Measurements from ENCODE around the gene CMC2.

Gene CMC2

DNA sequence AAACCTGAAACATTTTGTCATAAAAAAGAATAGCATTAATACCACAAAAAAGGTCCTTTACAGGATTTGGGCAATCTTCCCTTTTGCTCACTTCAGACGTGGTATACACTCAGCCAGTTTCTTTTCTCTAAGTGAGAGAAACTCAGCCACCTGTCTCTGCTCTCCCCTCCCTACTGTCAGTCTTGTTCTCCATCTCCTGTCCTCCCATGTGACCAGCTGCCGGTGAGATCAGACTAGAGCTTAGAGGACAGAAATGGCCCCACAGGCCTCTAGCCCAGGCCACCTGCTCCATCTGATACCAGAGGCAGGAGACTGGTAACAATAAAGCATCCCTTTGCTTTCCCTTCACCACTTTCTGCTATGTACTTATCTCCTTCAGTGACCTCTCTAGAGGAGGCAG lies 34.9 kb downstream of the CMC2 start:
- DNase-seq: no peak

DNA sequence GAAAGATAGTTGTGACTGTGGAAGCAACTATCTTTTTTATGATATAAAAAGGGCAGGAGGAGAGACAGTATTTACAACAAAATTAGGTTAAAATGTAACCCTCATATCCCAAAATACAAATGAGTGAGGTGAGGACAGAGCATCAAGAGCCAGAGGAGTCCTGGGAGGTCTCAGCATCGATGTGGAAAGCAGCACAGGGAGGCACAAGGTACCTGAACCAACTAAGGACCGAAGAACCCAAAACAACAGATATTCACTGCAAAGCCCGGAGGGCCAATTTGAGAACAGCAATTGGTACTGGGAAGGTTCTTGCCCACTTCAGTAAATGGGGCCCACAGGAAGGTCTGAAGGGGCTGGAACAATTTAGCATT lies 37.6 kb downstream of the CMC2 start:
- no peak for DNase-seq

DNA sequence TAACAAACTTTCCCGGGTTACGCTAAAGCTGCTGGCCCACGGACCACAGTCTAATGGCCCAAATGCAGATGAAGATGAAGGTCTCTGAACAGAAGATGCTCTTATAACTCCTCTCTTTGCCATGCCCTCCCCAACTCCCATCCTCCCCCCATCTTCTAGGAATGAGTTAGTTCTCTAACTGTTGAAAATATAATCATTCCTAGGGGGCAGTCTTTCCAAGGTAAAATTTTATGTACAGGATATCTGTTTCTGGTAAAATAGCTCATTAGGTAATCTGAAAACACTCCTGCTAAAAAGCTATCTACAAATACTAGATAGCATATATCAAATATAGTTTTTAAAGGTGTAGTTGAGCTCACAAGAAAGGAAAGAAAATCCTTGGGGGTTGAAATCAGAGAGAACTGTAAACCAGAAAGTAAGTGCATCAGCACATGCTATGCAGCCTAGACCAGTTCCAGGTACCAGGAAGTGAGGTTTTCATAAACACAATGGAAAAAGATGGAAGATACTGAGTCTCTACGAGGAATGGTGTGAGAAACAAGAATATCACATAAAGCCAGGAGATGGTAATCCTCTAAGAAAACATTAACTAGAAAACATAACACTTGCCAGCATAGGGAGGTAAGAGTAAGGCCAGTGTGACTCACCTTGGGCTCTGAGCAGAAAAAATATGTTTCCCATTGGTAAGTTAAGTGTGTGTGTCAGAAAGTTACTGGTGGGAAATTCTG lies 38.1 kb downstream of the CMC2 start:
- no peak for DNase-seq

DNA sequence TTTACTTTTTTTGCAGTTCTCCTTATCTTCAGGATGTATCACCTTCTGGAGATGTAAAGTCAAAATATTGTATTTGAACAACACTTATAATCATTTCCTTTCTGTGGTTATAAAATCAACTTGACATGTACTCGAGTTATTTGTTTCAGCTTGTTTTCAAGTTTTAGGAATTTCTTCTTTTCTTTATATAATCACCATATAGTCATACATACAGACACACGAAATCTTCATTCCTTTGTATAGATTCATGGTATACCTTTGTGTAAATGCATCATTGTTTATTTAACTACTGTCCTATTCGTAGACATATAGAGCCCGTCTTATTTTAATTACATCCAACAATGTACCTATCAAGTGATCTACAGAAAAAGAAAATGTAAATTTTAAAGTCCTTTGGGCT lies 40.1 kb downstream of the CMC2 start:
- DNase-seq: no peak

DNA sequence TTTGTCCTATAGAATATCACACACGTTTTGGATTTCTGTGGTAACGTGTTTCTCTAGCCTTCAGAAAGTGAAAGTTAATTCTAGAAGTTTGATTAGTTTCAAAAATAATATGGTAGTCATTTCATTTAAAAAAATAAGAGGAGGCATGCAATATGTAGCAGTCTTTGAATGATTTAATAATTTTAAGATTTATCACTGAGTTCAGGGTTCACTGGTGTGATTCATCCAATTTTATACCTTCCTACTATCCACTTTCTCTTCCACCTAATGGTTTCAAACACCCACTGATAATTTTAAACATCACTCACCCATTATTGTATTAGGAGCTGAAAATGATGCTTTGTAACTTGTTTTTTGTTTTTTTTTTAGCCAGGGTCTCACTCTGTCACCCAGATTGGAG lies 42.3 kb downstream of the CMC2 start:
- no peak for DNase-seq

DNA sequence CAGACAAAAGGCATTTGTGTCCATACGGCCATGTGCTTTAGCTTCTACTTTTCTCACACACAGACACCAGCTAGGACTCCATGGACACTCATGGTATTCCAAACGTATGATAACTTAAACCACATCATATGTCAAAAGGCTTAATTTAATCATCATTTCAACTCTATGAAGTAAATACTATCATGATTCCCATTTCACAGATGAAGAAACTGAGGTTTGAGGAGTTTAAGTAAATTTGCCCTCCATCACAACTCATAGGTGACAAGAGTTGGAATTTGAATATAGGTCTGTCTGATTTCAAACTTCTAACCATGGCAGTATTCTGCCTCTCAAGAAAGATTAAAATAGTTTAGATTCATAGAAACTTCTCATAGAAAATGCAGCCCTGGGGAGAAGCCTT lies 43.8 kb downstream of the CMC2 start:
- no peak for DNase-seq

DNA sequence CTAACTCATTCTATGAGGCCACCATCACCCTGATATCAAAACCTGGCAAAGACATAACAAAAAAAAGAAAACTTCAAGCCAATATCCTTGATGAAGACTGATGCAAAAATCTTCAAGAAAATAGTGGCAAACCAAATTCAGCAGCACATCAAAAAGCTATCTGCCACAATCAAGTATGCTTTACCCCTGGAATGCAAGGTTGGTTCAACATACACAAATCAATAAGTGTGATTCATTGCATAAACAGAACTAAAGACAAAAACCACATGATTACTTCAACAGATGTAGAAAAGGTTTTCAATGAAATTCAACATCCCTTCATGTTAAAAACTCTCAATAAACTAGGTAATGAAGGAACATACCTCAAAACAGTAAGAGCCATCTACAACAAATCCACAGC lies 48.4 kb downstream of the CMC2 start:
- DNase-seq: no peak

DNA sequence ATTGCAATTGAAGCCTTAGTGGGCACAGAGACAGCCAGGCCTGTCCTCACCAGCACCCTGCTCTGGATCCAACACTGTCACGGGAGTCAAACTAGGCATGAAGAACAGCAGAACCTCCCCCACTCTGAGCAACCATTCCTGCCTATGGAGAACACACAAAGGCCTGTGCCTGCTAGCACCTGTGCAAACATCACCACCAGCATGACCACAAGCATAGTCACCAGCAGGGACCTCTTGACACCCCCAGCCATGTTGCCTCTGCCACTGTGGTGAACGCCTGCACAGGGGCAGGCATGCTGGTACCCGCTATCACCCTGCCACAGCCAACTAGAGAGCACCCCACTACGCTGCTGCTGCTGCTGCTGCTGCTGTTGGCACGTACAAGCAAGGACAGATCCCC lies 51.7 kb downstream of the CMC2 start:
- no peak for DNase-seq

DNA sequence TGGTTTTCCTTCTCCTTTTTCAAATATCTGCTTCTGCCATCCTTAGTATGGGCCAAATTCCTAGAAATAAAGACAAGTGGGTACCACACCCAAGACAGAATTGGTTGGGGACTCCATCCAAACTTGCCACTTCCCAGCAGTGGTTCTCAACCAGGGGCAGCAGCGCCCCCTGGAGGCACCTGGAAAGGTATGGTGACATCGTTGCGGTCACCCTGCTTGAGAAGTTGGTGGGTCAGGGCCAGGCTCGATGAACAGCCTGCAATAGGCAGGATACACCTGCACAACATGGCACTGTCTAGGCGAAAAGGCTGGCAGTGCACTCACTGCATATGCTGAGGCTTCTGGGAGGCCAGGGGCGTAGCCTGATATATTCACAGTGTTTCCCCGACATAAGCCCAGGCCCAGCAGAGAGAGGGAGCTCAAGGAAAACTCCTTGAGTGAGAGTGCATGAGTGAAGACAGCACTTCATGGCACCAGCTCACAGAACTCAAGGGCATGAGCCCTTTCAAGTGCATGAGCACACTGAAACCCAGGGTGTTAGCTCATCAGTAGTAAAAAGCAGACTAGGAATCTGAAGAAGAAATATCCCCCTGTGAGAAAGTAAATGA lies 57.7 kb downstream of the CMC2 start:
- DNase-seq: no peak

DNA sequence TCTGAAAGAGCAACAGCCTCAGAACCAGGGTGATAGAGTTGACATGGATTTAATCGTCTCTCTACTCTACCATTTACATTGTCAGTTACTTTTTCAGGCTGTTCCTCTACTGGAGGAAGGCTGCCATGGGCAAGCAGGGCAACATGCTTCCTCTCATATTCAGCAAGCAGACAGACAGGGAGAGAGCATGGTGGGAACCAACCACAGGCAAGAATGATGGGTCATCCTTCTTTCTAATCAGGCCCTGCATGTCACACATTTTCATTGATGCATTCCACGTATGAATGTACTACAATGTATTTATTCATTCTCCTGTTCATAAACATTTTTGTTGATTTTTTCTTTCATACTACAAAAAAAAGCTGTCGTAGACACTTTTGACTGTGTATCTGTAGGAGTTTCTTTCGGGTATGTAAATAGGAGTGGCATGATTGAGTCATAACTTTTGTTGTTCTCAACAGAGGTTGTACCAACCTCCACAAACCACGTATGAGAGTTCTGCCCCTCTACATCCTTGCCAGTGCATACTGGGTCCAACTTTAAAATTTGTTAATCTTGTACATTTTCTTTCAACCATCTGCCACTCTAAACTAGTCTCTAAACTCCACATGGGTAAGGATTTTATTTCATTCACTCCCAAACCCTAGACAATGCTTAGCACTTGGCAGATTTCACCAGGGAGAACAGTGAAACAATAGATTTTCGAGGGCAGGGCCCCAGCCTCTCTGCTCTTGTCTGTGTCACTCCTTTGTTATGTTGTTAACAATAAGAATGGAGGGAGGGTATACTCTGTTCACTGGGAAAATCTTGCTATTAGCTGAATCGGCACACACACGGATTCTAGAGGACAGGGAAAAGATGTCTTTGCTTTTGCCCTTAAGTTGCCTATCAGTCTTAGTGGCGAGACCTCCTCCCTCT lies 58.7 kb downstream of the CMC2 start:
- DNase-seq: no peak

DNA sequence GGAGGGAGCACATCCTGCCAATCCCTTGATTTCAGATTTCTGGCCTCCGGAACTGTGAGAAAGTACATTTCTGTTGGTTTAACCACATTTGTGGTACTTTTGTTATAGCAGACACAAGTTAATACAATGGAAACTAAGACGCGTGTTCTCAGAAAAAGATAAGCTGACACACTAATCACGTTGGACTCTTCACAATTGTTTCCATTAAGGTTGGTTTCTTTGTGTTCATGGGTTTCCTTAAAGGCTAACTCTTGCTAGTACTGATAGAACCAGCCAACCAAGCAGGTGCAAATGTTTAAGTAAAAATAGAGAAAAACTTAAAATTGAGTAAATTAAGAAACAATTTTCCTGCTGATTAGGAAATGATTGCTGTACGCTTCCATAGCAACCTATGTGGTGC lies 59.4 kb downstream of the CMC2 start:
- no peak for DNase-seq

DNA sequence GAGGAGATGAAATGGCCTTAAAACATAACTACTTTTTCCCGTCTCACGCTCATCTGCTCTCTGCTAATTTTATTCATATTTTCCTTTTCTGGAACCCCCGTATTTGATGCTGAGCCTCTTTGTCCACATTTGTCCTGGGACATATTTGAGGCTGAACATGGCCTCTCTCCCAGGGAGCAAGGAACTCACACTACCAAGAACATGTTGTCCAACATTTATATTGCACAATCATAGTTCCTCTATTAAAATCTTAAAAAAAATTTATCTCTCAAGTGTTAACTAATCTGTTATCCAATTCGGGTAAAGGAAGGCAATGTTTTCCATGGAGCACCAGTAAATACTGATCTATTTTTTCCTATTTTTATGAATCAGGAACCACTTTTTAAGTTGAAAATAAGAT lies 60.2 kb downstream of the CMC2 start:
- DNase-seq: no peak

DNA sequence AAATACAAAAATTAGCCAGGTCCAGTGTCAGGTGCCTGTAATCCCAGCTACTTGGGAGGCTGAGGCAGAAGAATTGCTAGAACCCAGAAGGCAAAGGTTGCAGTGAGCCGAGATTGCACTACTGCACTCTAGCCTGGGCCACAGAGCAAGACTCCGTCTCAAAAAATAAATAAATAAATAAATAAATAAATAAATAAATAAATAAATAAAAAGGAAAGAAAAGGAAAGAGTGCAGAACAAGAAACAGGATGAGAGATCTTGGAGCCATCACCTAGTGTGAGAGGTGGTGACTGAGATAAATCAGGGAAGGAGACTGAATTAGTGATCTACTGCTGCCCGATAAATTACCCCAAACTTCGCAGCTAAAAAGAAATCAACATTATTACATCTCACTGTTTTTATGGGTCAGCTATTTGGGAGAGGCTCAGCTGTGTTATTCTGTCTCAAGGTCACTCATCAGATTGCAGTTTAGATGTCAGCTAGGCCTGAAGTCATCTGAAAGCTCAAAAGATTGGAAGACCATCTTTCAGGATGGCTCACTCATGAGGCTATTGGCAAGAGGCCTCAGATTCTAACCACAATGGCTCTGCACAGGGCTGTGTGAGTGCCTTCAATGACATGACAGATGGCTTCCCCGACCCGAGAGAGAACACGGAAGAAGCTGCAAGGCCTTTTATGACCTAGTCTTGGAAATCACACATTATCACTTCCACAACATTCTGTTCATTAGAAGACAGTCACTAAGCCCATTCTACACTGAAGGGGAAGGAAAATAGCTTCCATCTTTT lies 66.4 kb downstream of the CMC2 start:
- no peak for DNase-seq

DNA sequence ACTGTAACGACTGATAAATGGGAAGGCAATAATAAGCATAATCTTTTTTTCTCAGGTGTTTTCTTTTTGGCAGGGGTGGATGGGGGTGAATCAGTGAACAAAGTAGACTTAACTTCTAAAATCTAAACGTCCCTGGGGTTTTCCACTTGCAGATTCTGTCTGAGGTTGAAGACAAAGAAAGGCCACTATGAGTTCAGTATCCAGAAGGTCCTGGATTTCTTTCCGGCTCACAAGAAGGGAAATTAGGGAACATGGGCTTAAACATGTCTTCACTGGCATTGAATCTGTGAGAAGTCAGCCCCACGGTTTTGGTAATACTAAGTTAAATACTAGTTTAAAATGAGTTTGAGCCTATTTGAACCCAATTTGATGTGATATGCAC lies 67.8 kb downstream of the CMC2 start:
- DNase-seq: no peak

DNA sequence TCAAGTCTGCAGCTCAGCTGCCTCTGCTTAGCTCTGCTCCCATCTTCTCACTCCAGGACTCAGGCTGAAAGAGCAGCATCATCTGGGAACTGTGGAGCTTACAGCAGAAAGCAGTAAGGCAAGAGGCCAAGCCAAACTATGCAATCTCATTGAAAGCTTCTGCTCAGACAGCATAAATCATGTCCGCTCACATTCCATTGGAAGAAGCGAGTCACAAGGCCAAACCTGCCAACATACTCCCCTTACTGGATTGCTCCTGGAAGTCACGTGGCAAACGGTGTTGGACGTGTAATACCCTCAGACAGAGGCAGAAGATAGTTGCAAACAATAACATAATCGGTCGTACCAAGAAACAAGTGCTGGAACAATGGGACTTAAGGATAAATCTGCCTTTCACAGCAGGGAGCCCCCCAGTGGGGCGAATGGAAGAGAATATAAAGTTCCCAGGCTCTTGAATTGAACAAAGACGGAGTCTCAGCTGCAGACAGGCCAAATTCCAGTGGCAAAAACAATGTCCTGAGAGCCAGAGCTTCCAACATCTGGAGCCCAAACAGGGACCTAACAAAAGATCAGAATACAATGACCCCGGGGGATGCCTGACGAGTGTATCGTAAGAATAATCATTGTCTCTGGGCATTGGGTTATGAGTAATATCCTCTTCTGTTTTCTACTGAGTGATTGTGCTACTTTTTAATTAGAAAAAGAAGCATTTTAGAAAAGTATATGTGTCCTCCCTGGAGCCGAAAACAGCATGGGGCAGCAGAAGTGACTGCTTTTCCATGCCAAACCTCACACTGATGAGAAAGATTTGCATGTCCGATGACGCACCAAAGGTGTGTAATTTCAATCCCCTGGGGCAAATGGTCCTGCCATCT lies 68.4 kb downstream of the CMC2 start:
- no peak for DNase-seq

DNA sequence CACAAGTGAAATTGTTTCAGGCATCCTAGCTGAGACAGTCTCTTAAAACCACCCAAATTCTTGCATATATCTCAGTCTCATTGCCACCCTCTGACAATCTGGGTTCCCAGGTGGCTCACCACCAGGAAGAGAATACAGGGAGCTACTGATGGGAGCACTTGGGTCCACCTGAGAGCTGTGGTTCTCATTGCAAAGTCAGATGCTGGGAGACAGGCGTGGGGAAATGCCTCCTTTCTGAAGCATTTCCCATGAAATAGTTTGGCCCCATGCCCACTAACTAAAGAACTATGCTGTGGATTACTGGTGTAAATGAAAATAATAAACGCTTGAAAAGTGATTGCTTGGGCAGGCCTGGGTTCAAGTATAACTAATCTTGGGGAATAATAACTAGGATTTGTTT lies 70.3 kb downstream of the CMC2 start:
- DNase-seq: no peak

DNA sequence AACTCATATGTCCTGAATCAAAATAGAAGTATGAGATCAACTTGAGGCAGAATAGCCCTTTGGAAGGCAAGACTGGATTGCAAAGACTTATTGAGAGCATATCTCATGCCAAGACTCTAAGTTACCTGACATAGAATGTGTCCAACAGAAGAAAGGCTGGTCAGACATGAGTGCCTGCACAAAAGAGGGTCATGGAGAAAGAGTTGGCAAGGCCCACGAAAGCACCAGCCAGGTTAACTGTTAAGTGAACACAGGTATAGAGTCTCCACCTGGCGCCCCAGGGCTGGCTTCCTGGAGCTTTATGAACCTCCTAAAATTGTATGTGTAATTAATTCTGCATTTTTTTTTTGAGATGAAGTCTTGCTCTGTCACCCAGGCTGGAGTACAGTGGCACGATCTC lies 71.0 kb downstream of the CMC2 start:
- DNase-seq: no peak

DNA sequence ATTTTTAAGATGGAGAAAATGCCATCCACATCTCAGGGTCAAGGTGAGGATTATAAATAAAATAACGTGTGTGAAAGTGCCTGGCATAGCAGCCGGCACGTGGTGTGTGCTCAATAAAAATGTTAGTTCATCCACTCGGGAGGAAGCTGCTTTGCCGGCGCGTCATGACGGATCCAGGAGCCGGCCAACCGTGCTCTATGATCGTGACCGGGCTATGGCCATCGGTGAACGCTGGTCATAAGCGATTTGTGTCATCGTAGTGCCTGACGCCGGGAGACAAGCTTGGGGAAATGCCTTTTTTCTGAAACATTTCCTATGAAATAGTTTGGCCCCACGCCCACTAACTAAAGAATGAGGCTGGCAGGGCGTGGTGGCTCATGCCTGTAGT lies 74.0 kb downstream of the CMC2 start:
- no peak for DNase-seq

DNA sequence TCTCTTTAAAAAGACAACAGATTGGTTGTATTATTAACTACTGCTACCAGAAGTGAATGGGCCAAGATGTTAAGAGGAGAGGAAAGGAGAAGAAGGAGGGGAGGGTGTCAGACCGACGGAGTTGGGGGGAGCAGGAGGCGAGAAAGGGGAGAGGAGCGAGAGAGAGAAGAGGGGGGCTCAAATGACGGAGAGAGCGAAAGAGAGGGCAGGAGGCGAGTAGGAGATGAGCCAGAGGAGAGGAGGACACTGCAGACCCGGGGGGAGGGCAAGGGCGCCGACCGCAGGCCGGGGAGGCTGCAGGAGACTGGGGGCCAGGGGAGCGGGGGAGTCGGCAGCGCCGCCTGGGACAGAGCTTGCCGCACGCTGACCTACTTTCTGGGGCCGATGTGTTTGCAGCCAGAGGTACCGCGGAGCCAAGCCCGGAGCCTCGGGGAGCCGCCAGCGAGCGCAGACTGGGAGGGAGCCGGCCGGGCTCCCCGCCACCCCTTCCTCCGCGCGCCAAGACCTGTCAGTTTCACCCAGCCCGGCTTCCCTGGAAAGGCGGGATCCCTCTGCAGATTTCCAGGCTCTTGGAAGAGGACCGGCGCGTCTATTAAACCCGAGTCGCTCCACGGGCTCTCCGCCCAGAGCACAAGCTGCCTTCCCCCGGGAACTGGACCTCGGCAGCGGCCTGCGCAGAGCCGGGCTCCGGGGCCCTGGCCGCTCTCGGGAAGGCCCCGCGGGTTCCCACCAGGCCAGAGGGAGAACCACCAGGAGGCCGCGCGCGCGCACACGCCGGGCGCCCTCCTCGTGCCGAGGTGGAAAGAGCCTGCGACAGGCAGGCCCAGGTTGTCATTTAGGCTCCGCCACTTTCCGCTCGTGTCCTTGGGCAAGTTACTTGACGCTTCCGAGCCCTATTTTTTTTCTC lies 74.6 kb downstream of the CMC2 start:
- no peak for DNase-seq

DNA sequence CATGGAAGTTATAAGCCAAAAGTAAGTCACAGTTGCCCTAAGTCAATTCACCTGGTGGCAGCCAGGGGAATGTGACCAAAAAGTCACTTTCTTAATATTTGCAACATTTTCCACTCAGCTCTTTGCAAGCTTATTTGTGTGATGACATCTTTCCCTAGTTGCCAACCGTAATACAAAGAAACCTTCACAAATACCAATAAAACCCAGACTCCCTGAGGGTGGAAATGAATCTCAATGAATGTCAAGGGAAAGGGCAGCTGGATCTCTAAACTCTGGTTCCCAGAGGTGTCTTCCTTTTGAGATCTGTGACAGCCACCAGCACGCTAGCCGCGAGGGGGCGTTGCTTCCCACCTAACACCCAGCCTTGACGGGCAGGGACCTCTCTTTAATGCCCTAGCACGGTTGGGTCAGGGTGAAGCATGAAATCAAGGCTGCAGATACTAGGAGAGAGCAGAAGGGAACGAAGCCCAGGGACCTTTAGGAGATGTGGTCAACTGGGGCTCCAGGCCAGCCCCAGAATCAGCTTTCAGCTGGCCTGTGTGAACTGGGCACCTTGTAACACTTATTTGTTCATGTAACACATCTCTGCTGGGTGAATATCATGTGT lies 82.2 kb downstream of the CMC2 start:
- DNase-seq: no peak

DNA sequence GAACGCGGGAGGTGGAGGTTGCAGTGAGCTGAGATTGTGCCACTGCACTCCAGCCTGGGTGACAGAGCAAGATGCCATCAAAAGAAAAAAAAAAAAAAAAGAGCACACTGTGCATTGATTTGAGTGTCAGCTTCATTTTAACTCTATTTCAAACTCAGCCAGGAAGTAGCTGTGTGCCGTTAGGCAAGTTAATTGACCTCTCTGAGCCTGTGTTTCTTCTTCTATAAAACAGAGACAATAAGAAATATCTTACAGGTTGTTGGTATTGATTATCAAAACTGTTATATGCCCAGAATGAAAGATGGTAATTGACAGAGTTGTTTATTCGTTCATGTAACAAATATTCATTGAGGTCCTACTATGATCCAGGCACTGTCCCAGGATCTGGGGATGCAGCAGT lies 83.3 kb downstream of the CMC2 start:
- DNase-seq: no peak
